ENCODE results near the gene ASMTL. TPM values are rescaled to one million over a fixed set of nuclear protein-coding genes. Genes with fewer than 3 reads are reported as not detected.
A peak's percentile ranks its signal among the peaks of the same experiment; 100 is the strongest.

ASMTL gene
- total RNA-seq, 1 donor from 2014 or later: 36.5 TPM

DNA sequence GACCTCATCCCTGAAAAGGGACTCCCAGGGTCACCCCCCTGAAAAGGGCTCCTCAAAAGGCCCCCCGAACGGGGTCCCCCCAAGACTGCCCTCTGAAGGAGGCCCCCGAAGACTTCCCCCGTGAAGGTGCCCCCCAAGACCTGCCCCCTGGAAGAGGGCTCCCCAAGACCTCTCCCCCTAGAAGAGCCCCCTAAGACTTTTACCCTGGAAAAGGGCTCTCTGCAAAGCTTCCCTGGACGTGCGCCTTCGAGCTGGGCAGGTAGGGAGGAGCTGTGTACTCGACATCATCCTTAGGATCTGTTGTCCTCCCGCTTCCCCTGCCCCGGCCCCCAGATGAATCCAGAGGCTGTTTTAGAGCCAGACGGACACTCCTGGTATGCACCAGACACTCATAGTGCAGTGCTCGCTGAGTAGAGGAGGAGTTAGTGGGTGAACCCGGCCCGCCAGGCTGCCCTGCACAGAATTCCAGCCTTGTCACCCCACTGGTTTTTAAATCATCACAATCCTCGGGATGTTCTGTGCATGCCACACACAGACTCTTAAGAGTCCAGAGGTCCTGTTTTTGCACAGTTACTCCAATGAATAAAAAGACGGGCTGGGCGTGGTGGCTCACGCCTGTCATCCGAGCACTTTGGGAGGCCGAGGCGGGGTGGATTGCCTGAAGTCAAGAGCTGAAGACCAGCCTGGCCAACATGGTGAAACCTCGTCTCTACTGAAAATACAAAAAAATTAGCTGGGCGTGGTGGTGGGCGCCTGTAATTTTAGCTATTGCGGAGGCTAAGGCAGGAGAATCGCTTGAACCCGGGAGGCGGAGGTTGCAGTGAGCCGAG lies 55.1 kb downstream of the ASMTL start:
- H3K27ac ChIP-seq (replicated peaks): no peak overlapping the region
- H3K4me1 ChIP-seq: peaks cover 18% of the 10 kb centered on the region
- no peak overlapping the region for H3K4me3 ChIP-seq
- H3K36me3 ChIP-seq: peaks cover 25% of the 10 kb centered on the region
- H3K9me3 ChIP-seq (replicated peaks): no peaks in the 10 kb centered on the region
- H3K27me3 ChIP-seq (ENCODE audit: low read depth): no peaks in the 10 kb centered on the region
- peak; percentile 5 for DNase-seq
- intact Hi-C loops (cut with micrococcal nuclease): no loop called here
- TF ChIP-seq, protein P1, sequence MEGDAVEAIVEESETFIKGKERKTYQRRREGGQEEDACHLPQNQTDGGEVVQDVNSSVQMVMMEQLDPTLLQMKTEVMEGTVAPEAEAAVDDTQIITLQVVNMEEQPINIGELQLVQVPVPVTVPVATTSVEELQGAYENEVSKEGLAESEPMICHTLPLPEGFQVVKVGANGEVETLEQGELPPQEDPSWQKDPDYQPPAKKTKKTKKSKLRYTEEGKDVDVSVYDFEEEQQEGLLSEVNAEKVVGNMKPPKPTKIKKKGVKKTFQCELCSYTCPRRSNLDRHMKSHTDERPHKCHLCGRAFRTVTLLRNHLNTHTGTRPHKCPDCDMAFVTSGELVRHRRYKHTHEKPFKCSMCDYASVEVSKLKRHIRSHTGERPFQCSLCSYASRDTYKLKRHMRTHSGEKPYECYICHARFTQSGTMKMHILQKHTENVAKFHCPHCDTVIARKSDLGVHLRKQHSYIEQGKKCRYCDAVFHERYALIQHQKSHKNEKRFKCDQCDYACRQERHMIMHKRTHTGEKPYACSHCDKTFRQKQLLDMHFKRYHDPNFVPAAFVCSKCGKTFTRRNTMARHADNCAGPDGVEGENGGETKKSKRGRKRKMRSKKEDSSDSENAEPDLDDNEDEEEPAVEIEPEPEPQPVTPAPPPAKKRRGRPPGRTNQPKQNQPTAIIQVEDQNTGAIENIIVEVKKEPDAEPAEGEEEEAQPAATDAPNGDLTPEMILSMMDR (IDR thresholded peaks at IDR 0.05; ENCODE audit: borderline replicate concordance): no peak

GRCh38 chrX:1397001-1397400 lies 55.7 kb downstream of the ASMTL start:
- Histone ChIP-seq H3K4me1 (peaks cover 23% of the 10 kb centered on the region), H3K27ac (replicated peaks) (no peak overlapping the region), H3K4me3 (no peak overlapping the region), H3K36me3 (peaks cover 23% of the 10 kb centered on the region), H3K9me3 (replicated peaks) (no peaks in the 10 kb centered on the region), H3K27me3 (ENCODE audit: low read depth) (no peaks in the 10 kb centered on the region)
- peak; percentile 13 for DNase-seq
- TF ChIP-seq, protein P1 (IDR thresholded peaks at IDR 0.05; ENCODE audit: borderline replicate concordance): no peak
- intact Hi-C loops (cut with micrococcal nuclease): no loop called here

DNA sequence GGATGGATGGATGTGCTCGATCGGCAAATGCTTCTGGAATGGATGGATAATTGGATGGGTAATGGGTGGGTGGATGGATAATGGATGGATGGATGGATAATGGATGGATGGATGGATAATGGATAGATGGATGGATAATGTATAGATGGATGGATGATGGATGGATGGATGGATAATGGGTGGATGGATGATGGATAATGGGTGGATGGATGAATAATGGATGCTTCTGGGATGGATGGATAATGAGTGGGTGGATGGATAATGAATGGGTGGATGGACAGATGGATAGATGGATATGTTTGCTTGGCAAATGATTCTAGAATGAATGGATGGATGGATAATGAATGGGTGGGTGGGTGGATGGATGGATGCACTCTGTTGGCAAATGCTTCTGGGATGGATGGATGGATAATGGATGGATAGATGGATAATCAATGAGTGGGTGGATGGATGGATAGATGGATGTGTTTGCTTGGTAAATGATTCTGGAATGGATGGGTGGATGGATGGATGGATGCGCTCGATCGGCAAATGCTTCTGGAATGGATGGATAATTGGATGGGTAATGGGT lies 57.0 kb downstream of the ASMTL start:
- H3K4me1 ChIP-seq: peaks cover 35% of the 10 kb centered on the region
- DNase-seq: no peak
- H3K36me3 ChIP-seq: peaks cover 17% of the 10 kb centered on the region
- TF ChIP-seq, protein P1 (IDR thresholded peaks at IDR 0.05; ENCODE audit: borderline replicate concordance): no peak
- no peak overlapping the region for H3K4me3 ChIP-seq
- no peaks in the 10 kb centered on the region for H3K27me3 ChIP-seq (ENCODE audit: low read depth)
- H3K9me3 ChIP-seq (replicated peaks): no peaks in the 10 kb centered on the region
- intact Hi-C loops (cut with micrococcal nuclease): no loop called here
- H3K27ac ChIP-seq (replicated peaks): no peak overlapping the region

- DNase-seq: peak; percentile 17
- Histone ChIP-seq H3K27me3 (ENCODE audit: low read depth) (no peaks in the 10 kb centered on the region), H3K27ac (replicated peaks) (peak overlapping the region; percentile 100), H3K36me3 (peaks cover 17% of the 10 kb centered on the region), H3K4me3 (no peak overlapping the region), H3K9me3 (replicated peaks) (no peaks in the 10 kb centered on the region), H3K4me1 (peaks cover 43% of the 10 kb centered on the region)
- intact Hi-C loops (cut with micrococcal nuclease): no loop called here
- TF ChIP-seq, protein P1 (IDR thresholded peaks at IDR 0.05; ENCODE audit: borderline replicate concordance): no peak
These were observed 57.8 kb downstream of the ASMTL start for GRCh38 chrX:1394731-1395501.

DNA sequence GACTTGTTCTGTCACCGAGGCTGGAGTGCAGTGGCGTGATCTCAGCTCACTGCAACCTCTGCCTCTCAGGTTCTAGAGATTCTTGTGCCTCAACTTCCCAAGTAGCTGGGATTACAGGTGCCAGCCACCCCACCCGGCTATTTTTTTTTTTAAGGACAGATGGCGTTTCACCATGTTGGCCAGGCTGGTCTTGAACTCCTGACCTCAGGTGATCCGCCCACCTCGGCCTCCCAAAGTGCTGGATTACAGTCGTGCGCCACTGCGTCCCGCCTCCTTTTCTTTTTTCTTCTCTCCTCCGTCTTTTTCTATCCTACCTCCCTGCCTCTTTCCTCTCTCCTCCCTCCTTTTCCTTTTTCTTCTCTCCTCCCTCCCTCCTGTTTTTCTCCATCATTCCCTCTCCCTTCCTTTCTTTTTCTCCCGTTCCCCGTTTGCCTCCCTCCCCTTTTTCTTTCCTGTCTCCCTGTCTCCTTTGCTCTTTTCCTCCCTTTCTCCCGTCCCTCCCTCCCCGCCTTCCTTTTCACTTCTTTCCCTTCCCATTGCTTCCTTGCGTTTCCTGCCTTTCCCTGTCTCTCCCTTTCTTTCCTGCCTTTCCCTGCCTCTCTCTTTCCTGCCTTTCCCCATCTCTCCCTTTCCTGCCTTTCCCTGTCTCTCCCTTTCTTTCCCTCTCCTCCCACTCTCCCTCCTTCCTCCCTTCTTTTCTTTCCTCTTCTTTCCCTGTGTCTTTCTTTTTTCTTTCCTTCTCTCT lies 58.7 kb downstream of the ASMTL start:
- TF ChIP-seq, protein P1 (IDR thresholded peaks at IDR 0.05; ENCODE audit: borderline replicate concordance): no peak
- Histone ChIP-seq H3K27me3 (ENCODE audit: low read depth) (no peaks in the 10 kb centered on the region), H3K9me3 (replicated peaks) (no peaks in the 10 kb centered on the region), H3K36me3 (peaks cover 24% of the 10 kb centered on the region), H3K4me1 (peaks cover 52% of the 10 kb centered on the region), H3K27ac (replicated peaks) (peak overlapping the region; percentile 100), H3K4me3 (peak overlapping the region; percentile 100)
- intact Hi-C loops (cut with micrococcal nuclease): no loop called here
- no peak for DNase-seq

Measured in left ventricle myocardium inferior (tissue), 1 donor.